GM19043 (cell line): ENCODE results near the gene CASQ2.
"Not testable (repeated sequence)": the region's sequence is repeated elsewhere in the genome, so short reads cannot be mapped to it uniquely, and the experiment has no call there.

Experiments used
- ATAC-seq: cut with Tn5 transposase; IDR thresholded peaks from one replicate; pipeline ENCODE4 v1.9.1; 2021; ENCODE audit warnings: low read depth; ENCODE audit not compliant: unreplicated experiment

The CASQ2 gene

DNA sequence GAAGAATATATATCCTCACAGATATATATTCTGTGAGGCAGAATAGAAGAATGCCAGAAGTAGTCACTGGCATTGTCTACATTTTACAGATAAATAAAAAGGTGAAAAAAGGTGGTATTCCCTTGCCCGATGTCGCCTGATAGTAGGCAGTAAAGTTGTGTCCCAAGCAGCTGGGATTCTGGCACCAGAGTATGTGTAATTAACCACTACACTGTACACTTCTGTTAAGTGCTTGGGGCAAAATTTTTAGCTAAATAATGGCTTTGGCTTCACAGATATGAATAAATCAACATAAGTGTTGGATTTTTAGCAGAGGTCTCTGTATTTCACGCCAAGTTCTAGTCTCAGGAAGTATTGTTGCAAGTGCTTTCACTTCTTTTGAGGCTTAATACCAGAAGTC is 13.3 kb upstream of the CASQ2 start:
- no peak for ATAC-seq

DNA sequence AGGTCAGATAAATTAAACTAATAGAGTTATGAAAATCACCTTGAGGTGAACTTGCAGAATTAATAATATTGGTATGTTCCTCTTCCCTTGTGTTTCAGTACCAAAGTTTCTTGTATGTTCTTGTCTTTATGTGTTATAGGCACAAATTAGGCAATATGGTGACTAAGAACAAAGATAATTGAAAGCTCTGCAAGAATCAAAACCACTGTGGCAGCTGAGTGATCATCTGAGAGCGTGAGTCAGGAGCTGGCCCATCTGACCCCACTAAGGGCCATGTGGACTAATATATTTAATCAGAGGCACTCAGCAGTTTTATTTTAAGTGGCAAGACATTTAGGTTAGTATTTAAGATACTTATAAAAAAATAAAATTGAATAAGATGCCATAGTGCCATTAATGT is 12.8 kb upstream of the CASQ2 start:
- no peak for ATAC-seq

DNA sequence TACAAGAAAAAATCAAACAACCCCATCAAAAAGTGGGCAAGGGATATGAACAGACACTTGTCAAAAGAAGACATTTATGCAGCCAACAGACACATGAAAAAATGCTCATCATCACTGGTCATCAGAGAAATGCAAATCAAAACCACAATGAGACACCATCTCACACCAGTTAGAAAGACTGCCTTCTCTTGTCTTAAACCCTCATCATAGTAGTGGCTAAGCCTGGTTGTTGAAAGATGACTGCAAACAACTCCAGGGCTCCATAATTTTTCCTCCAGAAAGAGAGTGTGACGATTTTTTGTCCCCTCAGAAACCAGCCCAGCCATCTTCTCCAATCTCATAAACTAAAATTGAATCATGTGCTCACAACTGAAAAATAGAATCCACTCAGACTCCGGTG is 12.1 kb upstream of the CASQ2 start:
- ATAC-seq = not testable (repeated sequence)

DNA sequence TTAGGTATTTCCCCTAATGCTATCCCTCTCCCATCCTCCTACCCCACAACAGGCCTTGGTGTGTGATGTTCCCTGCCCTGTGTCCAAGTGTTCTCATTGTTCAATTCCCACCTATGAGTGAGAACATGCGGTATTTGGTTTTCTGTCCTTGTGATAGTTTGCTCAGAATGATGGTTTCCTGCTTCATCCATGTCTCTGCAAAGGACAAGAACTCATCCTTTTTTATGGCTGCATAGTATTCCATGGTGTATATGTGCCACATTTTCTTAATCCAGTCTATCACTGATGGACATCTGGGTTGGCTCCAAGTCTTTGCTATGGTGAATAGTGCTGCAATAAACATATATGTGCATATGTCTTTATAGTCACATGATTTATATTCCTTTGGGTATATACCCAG is 10.6 kb upstream of the CASQ2 start:
- not testable (repeated sequence) for ATAC-seq

DNA sequence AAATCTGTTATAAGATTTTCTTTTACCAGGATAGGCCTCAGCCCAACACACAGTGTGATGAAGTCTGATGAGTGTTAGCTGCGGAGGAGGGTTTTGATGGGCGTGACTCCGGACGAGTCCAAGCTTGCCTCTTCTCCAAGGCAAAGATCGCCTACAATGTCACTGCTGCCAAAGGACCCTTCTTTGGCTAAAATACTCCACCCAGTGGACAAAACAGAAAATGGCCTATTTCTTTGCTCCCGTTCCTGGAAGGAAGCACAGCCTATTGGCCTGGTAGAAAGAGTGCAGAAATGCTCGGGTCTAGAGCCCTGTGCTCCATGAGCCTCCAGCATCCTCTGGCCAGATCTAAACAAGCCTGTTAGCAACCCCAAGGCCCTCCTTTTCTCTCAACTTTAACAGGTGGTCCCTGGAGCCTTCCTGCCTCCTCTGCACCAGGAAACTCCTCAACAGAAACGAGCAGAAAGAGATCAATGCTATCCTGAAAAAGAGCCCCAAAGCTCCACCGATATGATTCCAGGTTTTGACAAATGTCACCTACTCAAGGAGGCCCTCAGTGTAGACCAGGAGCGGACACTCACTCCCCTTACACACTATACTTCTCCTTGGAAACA is 3.4 kb upstream of the CASQ2 start:
- ATAC-seq = peak; percentile 85

DNA sequence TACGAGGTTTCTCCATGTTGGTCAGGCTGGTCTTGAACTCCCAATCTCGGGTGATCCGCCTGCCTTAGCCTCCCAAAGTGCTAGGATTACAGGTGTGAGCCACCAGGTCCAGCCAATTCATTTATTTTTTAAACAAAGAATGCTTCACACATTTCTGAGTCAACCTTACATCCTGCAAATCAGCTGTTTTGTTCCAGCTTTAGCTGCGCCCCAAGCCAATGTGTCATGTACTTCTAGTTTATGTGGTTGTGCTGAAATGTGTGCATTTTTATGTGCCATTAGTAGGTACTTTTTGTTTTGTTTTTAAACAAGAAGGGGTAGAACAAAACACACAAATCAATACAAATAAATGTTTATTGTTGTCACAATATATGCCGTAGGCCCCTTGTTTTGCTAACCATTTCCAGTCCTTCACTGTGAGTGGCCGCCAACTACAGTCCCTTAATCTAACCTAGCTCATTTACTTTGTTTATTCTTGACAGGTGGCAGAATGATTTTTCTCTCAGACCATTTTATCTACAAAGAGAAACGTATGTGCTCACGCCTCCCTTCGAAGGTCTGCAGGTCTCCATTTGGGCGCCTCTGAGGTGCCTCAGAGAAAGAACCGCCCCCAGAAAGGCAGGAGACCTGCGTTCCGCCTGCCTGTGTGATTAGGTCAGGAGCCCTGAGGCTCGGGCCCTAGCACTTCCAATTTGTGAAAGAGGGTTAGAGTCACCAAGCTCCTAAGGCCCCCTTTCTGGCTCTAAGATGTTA is 2.8 kb upstream of the CASQ2 start:
- ATAC-seq = no peak

DNA sequence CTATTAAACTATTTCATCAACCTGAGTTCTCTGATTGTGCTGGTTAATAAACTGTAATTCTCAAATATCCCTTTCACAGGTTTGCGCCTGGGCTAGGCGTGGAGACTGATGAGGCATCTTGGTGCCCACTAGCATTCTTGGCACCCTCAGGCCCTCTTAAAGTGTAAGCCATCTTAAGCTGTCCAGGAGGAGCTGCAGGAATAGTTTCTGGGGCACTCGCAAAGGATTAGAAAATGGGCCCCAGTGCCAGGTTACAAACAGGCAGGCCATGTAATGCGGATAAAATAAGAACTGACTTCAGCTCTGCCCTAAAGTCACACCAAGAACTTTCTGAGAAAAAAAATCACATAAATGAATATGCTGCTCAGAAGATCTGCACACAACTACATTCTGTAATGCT is 1.1 kb downstream of the CASQ2 start:
- ATAC-seq = no peak

DNA sequence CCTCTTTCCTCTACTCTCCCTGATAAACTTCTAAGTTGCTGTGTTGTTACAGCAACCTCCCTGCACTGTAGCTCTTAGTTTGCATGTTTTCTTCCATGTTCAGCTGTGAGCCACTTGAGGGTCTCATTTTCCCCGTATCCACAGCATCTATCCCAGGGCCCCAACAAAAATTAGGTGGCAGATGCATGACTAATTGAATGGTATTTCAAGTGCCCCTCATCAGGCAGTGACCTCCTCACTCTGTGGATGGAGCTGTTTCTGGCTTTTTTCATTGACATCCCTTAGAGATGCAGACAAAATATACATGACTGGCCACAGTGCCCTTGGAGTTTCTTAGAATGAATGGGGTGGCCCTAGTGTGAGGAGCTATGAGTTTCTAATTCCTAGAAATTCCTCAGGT is 3.4 kb downstream of the CASQ2 start:
- ATAC-seq = no peak

DNA sequence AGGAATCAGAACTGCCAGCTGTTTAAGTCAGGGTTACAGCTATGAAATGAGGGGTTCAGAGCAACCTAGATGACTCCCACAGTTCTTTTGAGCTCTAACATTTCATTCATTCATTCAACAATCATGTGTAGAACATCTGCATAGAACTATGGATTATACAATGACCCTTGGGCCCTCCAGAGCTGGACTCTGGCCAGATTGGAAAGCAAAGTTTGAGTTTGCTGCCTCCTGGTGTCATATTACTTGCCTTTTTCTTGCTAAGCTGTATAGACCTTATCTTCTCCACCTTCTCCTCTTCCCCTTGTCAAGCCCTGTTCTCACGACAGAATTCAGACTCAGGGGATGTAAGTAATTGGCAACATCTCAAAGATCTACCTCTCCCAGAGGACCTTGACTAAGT is 4.0 kb downstream of the CASQ2 start:
- no peak for ATAC-seq

DNA sequence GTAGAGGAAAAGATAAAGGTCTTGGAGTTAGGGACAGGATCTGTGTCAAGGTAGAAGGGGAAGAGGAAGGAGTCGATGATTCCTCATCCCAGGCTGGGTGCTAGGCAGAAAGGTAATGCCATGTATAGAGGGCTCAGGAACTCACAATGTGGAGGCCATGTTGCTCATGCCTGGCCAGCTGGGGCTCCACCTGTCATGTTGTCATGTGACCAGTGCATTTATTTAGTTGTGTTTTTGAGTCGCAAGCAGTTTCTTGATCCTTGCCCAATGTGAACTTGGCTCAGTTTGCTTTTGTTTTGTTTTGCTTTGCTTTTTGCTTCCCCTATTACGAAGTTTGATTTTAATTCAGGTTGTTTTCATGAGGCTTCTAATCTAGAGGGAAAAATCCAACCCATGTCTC is 5.7 kb downstream of the CASQ2 start:
- no peak for ATAC-seq

DNA sequence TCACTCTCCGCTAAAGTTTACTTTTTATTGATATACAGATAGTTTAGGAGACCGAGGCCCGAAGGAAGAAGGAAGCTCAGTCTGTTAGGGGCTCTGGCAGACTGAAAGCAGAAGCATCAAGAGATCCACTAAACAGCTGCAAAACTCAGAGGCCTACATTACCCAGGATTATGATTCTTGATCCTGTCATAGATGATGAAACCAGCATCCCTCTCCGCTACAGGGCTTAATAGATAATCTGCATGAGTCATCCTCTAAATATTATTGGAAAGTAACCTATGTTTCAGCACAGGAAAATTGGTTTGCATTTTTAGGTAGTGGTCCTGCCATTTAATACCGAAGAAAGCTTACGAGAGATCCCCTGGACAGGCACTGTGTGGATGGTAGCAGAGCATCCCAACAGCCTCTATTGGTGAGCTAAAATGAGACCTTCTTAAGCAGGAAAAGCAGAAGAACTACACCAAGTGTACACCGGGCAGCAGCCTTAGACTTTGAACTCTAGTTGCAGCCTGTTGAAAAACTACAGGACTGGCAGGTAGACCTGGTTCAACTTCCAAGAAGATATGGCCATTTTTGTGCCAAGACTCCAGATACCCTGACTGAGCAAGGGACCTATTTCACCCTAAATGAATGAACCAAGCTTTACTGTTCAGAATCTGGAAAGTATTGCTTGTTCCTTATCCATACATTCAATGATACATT is 6.8 kb downstream of the CASQ2 start:
- ATAC-seq = no peak

DNA sequence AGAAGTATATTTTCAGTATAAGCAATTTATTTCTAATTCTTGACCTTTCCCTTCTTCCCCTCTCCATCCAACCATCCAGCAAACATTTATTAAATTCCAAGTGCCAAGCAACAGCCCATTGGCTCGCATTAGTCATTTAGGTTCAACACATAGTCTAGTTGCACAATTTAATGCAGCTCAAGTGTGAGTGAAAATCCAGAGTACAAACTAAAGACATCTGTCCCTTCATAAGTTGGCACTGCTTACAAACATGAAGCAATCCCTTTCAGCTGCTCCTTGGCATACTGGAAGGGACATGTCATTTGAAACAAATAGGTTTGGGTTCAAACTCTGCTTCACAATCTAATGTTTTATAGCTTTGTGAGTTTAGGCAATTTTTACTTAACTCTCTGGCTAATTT is 10.7 kb downstream of the CASQ2 start:
- ATAC-seq = no peak

DNA sequence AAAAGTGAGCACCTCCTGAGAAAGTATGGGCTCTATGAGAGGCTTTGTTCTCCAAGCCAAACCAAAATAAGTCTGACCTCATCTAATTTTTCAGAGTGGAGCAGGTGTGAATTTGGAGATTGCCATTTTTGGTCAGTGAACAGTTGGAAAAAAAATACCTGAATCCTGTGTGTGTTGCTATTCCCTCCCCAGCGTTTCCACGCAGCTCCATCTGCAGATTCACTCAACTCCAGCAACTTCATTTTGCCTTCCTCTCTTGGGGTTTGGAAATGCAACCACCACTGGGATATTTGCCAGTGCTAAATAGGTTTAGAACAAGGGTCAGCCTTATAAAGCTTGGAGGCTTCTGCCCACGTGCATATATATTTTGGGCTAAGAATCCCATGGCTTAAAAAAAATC is 11.2 kb downstream of the CASQ2 start:
- no peak for ATAC-seq

DNA sequence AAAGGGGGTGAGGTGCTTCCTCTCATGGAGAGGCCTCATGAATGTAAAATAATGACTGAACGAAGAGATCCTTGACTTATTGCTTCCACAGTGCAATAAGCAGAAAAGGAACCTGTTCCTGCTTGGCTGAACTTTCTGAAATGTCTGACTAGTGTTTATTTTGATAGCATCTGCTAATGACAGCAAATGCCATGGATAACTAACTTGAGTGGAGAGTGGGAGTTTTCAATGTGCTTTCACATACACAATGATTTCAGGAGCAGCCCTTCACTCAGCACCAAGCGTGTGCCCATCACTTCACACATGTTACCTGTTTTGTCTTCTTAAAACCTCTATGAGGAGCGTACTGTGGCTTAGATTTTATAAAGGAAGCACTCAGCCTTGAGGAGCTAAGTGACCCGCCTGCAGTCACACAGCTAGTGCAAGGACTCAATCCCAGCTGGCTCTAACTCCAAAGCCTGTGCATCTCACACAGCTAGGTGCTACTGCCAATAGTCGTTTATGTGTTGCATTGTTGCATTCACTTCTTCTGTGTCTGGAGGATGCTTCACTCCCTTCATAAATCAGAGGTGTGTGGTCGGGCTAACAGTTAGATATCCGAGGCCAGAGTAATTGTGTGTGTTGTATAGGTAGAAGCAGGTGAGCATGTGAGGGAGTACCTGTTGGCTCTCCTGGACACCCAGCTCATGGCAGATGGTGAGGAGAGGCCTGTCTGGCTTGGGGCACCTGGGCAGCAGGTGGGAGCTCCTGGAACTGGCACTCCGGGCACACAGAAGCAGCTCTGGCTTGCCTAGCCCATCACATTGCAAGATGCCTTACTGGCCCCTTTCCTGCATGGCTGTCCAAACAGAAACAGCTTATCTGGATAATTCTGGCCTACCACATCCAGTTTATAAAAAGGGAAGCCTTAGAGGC is 12.8 kb downstream of the CASQ2 start:
- ATAC-seq = no peak

DNA sequence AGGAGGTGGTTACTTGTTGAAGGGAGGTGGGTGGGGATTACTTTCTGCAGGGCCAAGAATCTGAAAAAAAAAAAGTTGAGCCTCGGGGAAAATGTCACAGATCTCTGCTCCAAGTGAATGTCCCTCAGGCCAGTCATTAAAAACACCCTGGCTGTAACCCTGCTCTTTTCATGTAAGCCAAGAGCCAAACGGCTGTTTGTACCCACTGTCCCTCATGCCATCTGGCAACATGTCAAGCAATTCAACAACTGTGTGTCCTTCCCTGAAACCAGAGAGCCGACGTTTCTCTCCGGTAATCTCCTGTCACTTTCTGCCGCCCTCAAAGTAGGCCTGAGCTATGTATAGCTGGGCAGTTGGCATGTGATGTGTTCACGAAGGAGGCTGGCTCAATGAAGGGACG is 14.7 kb downstream of the CASQ2 start:
- no peak for ATAC-seq

DNA sequence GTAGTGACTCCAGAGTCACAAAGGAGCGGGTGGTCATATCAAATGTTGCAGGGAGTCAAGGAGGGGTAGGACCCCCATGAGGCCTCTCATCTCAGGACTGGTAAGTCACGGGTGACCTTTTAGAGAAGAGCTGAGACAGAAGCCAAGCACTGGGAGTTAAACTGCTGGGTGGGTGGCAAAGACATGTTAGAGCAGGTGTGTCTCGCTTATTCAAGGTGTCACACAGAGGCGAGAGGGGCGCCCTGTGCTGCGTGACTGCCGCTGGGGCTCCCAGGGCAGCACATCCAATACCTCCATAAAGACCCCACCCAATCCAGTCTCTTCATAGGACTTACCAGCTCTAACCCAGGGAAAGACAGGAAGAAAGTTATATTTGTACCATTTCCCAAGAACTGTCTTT is 15.2 kb downstream of the CASQ2 start:
- ATAC-seq = no peak

DNA sequence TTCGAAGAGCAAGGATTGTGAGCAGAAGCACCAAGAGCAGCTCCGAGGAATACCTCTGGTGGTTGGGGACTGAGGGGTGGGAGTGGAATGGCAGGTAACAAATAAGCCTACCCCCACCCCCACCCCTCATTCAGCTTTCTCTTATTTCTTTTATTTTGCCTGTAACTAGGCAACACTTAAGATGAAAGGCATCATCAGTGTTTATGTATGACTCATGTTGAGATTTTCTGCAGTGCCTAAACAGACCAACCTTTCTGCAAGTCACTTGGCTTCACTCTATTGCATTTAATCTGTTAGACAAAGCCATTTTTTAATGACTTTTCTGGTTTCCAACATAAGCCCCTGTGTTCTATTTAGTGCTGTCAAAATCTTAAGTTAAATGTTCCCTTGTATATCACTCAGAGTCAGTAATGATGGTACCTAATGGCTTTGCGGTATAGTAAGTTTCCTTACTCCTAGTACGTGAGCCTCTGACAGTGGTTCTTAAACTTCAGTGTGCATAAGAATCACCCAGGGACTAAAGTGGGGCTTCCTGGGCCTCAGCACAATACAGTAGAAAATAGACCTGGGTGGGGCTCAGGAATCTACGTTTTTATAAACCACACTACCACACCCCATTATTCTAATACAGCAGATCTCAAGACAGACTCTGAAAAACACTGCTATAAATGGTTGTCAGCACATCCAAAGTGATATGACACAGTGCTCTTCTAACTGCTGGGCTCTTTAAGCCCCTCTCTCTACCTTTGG is 19.9 kb downstream of the CASQ2 start:
- ATAC-seq = no peak

DNA sequence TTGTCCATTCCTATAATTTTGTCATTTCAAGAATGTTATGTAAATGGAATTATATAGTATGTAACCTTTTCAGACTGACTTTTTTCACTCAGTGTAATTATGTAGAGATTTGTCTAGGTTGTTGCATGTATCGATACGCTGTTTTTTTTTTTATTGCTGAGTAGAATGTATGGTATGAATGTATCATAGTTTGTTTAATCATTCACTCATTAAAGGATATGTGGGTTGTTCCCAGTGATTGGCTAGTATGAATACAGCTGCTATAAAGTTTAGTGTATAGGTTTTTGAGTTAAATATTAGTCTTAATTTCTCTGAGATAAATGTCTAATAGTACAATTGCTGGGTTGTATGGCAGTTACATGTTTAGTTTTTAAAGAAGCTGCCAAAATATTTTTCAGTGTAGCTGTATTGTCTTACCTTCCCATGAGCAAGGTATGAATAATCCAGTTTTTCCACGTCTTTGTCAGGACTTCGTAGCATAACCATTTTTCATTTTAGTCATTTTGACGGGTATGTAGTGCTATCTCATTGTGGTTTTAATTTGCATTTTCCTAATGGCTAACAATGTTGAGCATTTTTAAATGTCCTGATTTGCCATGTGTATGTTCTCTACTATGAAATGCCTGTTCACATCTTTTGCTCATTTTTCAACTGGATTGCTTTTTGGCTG is 22.4 kb downstream of the CASQ2 start:
- no peak for ATAC-seq

DNA sequence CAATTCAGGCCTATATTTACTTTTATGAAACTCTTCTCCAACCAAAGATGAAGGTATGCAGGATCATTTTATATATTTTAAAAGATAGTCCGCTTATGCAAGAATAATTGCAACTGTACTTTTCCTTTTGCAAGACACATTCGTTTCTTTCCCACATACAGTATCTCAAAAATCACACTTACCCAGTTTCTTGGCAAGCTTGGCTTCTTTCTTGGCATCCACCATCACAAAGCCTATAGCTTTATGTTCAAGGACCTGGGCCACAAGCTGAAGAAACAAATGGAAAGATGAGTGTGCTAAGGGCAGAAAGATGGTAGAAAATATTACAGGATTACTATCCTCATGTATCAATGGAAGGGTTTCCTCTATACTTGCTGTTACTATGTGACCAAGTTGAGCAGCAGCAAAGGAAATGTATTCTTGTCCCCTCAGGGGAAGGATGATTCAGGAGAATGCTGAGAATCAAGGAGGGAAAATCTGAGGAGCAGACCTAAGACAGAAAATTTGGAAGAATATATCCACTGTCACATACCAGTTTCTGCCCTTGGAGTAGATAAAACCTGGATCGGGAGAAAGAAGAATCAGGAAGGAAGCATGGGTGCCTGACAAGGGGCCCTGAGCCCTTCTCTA is 23.8 kb downstream of the CASQ2 start:
- ATAC-seq = no peak
